ENCODE results near the gene GRM1.

Gene GRM1

DNA sequence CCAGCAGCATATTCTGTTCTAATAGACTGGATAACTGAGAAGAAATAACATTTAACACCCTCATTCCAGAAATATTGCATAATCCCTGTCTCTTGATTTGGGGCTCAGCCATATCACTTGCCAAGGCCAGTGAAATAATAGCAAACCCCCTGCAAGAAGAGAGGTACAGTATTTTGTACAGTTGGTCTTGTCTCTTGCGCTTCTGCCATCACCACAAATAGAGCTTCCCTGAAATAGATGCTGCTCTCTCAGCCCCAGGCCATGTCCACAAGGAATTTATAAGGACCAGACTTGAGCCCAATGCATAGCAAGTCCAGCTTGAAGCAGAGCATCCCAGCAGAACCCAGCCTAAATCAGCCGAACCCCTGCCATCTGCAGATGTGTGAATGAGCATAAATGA is 254.0 kb downstream of the GRM1 start:
- DNase-seq = no peak

DNA sequence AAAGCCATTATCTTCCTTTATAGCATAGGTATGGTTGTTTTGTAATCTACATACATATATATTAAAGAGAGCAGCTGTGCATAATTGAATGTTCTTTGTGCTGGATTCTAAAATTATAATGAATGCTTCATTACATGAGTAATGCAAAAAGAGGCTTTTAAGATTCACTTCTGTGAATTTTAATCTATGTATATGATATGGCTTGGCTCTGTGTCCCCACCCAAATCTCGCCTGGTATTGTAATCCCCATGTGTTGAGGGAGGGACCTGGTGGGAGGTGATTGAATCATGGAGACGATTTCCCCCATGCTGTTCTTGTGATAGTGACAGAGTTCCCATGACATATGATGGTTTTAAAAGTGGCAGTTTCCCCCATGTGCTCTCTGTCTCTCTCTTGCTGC is 255.4 kb downstream of the GRM1 start:
- DNase-seq = no peak

DNA sequence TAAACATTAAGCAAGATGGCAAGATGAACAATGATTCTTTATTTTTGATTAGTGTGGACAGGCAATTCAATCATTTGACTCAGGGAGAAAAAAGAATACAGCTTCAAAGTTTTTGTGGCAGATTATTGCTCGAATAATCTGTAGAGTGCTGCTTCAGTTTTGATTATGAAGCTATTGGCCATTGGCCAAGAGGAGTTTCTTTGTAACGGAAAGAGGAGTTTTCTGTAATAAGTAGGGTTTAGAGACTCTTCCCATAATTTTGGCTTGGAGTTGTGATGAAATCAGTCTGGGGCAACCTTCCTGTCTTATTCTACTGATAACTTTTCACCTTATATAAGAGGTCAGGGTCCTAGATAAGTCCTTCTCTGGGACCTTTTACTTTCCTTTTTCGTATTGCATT is 258.1 kb downstream of the GRM1 start:
- DNase-seq = no peak

DNA sequence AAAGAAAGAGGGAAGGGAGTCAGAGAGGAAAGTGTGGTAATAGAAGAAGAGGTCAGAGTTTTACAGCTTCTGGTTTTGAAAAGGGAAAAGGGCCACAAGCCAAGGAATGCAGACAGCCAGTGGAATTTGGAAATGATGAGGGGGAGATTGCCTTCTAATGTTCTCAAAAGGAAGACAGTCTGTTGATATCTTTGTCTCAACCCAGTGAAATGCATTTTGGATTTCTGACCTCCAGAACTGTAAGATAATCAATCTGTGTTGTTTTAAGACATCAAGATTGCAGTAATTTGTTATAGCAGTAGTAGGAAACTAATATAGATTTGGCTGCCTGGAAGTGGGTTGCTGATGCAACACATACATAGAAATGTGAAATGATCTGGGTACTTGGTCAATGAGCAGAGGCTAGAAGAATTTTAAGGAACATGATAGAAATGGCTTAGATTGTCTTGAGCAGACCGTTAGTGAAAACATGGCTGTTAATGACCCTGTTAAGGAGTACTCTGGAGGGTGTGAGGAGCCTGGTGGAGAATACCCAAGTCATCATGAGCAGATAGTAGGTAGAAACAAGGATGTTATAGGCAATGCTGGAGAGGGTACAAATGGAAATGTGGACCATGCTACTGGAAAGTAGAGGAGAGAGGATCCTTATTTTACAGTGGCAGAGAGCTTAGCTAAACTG is 259.0 kb downstream of the GRM1 start:
- DNase-seq = no peak

DNA sequence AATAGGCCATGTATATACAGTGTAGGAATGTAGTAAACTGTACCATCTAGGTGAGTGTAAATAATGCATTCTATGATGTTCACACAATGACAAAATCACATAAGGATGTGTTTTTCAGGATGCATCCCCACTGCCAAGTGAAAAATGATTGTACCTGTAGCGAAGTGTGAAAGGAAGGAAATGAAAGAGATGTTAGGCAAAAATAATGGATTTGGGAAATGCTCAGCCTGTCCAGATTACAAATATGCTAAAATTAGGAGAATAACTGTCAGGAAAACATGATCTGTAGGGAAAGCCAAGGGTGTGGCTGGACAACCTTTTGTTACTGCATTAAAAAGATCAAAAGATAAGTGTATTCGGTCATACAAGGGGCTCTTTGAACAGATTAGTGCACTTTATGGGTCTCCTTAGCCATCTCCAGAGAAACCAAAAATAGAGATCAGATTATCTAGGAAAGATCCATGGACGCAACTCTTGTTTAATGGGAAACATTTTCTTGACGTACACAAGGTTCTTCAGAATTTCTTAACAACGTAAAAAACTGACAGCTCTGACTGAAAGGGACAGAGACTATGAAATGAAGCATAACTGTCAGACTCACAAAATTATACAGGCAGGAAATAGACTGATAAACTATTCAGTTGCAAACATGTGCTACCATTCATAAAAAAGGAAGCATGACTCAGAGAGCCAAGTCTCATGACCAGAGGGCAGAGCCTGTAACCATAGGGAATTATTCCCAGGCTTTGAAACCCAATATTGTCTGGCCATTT is 261.1 kb downstream of the GRM1 start:
- DNase-seq = no peak

DNA sequence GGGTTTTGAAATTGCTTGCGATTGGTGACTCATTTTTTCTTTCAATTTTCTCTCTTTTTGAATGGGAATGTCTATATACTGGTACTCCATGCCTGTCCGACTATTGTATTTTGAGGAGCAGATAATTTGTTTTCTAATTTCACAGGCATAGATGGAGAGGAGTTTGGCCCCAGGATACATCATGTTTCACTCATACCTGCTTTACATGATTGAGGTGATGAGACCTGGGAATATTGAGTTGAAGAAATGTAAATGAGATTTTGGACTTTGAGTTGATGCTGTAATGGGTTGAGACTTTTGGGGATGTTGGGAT is 261.7 kb downstream of the GRM1 start:
- DNase-seq = no peak

DNA sequence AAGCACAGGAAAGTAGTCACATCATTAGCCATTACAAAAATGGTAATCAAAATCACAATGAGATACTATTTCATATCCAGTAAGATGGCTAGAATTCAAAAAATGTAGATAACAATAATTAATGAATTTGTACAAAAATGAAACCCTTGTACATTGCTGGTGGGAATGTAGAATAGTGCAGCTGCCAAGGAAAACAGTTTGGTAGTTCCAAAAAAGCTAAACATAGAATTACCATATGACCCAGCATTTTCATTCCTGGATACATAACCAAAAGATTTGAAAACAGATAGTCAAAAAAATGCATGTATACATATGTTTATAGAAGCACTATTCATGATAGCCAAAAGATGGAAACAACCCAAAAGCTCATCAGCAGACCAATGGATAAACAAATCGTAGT is 263.6 kb downstream of the GRM1 start:
- DNase-seq = no peak

DNA sequence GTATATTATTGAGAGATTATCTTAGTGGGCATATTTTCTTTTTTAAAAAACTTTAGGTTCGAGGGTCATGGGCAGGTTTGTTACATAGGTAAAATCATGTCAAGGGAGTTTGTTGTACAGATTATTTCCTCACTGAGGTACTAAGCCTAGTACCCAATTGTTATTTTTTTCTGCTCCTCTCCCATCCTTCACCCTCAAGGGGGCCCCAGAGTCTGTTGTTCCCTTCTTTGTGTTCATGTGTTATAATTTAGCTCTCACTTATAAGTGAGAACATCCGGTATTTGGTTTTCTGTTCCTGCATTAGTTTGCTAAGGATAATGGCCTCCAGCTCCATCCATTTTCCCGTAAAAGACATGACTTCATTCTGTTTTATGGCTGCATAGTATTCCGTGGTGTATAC is 266.8 kb downstream of the GRM1 start:
- no peak for DNase-seq

DNA sequence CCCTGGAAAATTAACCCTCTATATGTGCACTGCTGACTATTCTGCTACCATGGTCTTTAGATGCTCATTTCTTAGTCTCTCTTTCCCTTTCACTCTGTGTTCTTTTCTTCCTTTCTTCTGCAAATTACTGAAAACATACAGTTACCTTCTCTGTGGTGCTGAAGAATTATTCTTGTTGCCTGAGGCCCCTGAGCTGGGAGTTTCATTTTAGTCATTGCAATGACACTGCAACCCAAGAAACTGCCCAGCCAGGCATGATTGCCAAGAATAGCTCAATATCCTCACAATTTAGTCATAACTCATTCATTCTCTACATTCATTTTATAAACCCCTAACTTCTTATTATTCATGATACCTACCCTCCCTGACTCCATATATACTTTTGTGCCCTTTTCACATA is 269.0 kb downstream of the GRM1 start:
- DNase-seq = no peak

DNA sequence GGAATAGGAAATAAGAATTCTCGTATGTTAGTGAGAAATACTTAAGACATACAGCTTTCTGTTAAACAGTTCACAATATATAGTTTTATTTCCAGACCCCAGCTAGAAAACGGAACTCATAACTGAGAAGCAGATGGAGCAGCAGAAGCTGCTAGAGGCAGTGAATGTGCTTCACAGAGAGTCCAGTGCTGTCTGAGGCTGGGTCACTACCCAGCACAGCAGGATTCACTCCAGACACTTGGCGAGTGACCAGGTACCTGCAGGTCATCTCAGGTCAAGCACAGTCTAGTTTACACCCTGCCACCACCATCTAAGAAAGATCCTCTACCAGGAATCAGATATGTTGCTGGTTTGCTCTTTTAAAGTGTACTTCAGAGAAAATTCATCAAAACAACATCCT is 271.7 kb downstream of the GRM1 start:
- no peak for DNase-seq

DNA sequence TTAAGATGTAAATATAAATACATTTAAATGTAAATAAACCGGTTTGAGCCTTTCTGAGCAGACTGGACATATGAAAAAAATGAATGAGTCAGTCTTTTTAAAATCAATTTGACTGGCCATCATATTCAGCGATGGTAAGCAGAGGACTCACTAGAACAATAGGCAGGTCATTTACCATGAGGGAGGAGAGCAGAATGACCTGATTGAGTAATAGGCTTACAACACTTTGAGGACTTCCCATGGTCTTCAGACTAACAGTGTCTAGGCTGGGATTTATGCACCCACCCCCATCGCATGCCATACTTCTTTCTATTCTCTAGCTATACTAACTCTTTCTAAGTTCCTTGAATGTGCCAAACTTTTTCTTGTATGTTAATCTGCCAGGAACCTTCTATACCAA is 272.9 kb downstream of the GRM1 start:
- DNase-seq = no peak

DNA sequence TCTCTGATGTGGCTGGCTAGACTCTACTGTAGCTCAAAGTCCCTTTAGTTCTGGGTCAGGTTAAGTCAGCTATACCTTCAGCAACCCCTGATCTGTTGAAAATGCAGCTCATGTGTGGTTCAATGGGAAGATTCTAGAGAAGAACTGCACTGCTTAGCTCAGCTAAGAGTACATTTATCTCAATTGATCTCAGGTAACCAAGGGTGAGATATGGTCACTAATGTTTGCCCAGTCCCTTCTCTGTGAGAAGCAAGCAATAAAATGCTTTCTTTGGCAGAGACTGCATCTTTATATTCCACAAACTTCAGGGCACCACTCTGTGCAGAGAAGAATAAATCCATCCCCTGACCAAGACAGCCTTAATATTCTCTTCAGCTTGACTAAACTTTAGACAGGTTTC is 274.1 kb downstream of the GRM1 start:
- no peak for DNase-seq

DNA sequence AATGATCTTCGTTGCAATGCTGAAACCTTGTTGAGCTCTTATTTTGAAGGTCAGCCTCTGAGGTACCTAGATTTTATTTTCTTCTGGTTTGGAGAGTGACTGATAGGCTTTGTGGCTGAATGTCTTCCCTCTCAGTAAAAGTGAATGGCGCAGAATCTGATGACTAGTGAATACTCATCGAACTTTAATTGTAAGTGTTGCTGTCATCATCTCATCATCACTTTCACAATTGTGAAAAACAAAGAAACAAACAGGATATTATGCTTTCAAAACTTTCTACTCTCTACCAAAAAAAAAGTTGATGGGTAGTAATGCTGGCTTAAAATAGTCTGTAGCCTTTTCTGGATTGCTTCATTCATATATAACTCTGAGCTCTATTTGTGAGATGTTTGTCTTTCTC is 275.3 kb downstream of the GRM1 start:
- no peak for DNase-seq

DNA sequence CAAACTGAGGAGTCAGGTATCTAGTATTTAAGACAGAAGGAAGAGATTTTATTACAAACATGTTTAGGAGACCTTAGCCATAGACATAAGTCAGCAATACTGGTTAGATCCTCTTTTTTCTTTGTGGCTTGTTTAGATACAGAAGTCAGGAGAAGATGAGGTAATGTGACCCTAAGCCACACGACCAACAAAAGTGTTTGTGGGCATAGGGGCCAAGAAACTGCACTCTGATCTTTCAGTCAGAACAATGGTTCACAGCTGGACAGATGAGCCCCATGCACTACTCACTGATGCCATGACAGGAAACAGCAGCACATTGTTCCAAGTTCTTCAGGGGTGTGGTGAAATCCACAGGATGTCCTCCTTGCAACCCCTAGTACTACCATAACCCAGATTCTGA is 276.2 kb downstream of the GRM1 start:
- no peak for DNase-seq

DNA sequence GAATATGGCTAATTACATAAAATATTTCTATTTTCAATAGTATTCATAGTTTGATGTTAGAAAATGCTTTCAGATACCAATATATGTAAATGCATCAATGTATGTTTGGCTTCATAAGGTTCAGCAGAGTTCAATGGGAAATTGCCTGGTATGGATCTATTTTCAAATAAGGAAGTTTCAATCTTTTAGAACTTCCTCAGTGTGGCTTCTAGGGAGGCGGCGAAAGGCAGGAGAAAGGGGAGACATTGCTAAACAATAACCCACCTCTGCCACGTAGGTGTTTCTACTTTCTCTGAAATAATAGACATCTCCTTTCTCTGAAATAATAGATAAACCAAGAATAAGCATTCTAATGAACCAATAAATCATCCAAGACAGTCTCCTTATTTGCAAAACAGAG is 277.1 kb downstream of the GRM1 start:
- DNase-seq = no peak

DNA sequence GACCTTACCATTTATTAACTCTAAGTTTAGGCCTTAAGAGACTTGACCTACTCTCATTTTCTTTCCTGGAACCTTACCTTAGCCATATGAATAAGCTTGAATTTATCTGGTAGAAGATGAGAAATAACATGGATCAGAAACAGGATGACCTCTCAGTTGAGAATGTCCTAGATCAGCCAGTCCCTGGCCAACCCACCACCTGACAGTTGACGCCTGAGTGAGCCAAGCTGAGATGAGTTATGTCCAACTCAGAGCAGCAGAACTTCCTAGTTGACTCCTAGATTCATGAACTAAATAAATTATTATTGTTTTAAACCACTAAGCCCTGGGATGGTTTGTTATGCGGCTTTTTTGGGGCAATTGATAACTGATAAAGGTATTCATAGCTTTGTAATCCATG is 281.8 kb downstream of the GRM1 start:
- no peak for DNase-seq

DNA sequence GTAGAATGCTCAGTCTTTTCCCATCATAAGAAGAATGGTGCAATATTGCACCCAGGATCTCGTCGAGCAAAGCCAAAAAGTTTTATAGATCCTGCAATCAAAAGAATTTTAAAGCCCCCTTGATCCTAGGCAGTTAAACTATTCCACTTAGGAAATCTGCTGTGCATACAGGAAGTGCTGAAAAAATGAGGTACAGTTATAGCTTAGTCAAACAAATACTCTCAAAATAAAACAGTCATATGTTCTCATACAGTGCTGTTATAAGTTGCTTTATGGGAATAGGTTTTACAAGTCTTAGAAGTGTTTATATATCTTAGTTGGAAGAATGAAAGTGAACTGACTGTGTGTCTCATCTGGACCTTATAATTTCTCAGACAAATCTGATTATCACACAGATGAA is 282.2 kb downstream of the GRM1 start:
- DNase-seq = no peak

DNA sequence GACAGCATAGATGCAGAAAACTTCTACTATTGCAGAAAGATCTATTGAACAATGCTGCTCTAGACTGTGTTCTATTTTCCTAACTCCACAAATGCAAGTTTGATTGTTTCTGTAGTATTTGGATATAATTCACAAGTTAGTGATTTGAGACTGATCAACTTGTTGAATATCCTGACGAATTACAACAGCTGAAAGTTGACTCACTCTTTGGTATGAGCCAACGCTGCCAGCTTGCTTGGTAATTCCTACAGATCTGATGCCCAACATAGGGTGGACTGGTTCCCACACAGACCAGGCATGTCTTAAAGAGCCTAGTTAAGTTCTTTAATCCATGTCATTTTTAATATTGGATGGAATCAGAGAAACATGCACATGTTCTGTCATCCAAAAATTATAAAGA is 283.7 kb downstream of the GRM1 start:
- no peak for DNase-seq

DNA sequence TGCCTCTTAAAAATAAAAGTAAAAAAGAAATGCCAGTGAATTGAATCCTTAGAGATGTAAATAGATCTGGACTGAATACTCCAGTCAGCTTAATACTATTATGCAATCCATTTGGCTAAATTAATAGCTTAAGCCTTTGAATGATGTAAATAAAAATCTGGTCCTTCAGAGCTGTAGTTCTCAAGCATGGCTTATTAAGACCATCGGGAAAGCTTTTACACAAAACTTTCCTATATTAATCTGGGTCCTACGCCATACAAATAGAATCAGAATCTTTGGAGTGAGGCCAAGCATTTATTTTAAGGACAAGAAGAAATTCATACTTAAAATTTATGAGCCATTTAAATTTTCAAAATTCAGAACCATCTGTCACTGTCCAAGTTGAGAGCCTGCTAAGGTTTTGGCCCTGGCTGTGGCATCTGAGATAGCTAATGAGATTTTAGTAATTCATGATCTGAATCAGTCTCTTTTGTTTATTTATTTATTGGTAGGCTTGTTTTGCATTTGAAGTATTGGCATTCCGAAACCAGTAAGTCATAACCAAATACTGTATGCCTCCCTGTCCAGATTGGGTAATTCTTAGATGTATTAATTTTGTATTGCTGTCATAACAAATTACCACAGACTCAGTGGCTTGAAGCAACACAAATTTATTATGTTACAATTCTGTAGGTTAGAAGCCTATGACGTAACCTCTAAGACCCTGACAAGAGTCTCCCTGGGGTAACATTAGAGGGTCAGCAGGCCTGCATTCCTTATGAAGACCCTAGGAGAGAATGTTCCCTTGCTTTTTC is 286.7 kb downstream of the GRM1 start:
- no peak for DNase-seq

DNA sequence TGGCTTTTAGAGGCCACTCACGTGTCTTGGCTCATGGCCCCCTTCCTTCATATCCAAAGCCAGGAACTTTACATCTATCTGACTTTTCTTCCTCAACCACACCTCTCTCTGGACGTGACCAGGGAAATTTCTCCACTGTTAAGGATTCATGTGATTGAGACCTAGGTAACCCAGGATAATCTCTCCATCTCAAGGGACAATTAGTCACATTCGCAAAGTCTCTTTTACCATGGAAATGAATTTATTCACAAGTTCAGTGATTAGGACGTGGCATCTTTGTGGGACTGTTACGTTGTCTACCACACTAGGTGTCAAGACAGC is 287.3 kb downstream of the GRM1 start:
- no peak for DNase-seq

DNA sequence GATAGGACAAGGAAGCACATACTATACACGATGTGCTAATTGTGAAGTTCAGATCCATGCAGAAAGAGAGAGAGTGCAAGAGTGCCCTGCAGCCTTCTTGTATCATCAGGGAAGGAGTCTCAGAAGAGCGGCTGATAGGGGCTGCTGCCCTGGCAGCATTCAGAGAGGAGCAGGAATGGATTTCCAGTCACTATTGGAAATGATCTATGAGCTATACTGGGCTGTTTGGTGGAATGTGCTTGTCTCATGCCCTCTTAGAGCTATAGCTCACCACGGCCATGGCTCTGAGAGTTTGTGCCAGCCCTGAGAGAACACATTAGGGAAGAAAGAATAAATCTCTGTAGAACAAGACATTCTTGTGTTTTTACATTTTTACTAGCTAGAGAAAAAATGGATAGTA is 302.2 kb downstream of the GRM1 start:
- DNase-seq = no peak

DNA sequence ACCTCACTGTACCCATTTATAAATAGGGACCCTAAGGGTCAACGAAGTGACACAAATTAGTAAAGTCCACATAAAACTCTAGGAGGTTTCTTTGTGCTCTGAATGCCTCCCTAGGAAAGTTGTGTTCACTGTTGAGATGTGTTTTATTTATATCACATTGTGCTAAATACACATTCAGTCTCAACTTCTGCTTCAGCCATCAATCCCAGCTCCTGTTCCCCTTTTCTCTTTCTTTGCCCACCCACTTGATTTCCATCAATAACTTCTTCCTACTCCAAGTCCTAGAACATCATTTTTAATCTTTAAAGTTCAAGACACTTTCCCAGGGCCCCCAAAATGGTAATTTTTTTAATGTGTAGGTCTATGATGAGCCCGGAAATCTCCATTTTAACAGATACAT is 306.5 kb downstream of the GRM1 start:
- DNase-seq = no peak

DNA sequence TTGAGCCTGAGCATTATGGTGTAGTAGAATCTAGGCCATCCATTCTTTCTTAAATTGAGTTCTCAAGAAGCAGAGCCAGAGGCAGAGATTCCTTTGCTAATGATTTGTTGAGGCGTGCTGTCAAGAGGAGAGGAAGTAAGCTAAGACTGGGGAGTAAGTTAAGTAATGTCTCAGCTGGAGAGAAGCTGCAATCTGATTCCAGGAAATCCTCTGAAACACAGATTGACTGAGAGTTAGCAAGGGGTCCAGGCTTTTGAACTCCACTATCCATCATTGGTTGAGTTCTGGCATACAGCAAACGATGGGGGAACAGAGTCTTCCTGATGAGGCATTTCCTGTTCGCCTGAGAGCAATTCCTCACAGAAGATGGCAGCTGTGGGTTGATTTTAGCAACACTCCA is 307.3 kb downstream of the GRM1 start:
- DNase-seq = no peak

DNA sequence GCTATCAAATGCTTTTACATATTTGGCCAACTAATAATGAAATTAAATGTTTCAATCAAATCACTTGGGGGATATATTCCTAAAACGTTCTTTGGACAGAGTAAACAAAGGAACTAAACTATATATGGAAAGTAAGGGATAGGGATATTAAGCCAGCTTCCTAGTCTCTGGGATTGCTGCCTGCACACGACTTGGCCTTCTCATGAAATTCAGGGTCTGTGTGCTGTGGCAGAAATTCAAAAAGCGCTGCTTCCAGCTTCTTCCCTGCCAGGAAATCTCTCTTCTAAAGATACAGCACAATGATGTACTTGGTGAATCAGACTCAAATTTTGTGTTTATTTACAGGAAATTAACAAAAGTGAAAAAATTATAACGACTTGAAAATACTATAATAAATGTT is 308.5 kb downstream of the GRM1 start:
- no peak for DNase-seq

DNA sequence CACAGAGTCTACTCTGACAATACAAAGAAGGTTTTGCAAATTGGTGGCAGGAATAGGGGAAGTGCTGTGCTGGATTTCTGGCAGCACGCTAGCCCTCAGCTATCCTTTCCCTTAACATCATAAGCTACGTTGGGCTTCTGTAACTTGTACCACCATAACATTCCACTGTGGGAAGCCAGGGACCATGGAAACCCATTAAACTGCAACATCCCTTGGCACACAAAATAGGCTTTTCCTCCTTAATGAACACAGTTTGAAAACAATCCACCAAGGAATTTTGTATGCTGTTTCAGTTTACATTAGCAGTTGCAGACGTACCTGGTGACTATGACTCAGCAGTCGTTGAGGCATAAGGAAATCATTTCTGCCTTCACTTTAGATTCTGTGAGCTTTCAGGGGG is 310.9 kb downstream of the GRM1 start:
- DNase-seq = peak; percentile 31

All from retina (tissue), 1 donor.